NCI-H510A (cell line): ENCODE results near the gene NAA38.

Source experiments
- DNase-seq: peaks from one replicate; lab custom pipeline; 2025; lab: John Stamatoyannopoulos, UW

Gene NAA38

GRCh38 chr17:7856811-7857712 is at the start of gene NAA38:
TSS of gene NAA38 (minus strand) at chr17:7857559. CDS start at chr17:7857463, 96 bp downstream.
- DNase-seq = peak; percentile 97

- no peak for DNase-seq
Measured at GRCh38 chr17:7903154-7904103, 46.1 kb upstream of the NAA38 start.

- no peak for DNase-seq
Measured at GRCh38 chr17:7897773-7898172, 40.4 kb upstream of the NAA38 start.

GRCh38 chr17:7897090-7897489 is 39.7 kb upstream of the NAA38 start:
- DNase-seq = no peak

- DNase-seq = no peak
Measured at GRCh38 chr17:7894866-7895265, 37.5 kb upstream of the NAA38 start.

- no peak for DNase-seq
Measured at GRCh38 chr17:7894226-7894625, 36.9 kb upstream of the NAA38 start.

GRCh38 chr17:7893187-7893880 is 36.0 kb upstream of the NAA38 start:
- DNase-seq = no peak

GRCh38 chr17:7889166-7889955 is 32.0 kb upstream of the NAA38 start:
- DNase-seq = peak; percentile 96

- peak; percentile 69 for DNase-seq
Measured at GRCh38 chr17:7888184-7888920, 31.0 kb upstream of the NAA38 start, which contains the start of gene CHD3. TSS of gene CHD3 (plus strand) at chr17:7888789. CDS start at chr17:7889001, 212 bp downstream.

- peak; percentile 84 for DNase-seq
Measured at GRCh38 chr17:7887482-7888183, 30.3 kb upstream of the NAA38 start.

- no peak for DNase-seq
Measured at GRCh38 chr17:7887038-7887481, 29.7 kb upstream of the NAA38 start.

- no peak for DNase-seq
Measured at GRCh38 chr17:7886227-7887037, 29.1 kb upstream of the NAA38 start.

- peak; percentile 41 for DNase-seq
Measured at GRCh38 chr17:7885367-7886226, 28.2 kb upstream of the NAA38 start.

- DNase-seq = no peak
Measured at GRCh38 chr17:7884581-7885366, 27.4 kb upstream of the NAA38 start.

- no peak for DNase-seq
Measured at GRCh38 chr17:7883781-7884386, 26.5 kb upstream of the NAA38 start.

- DNase-seq = no peak
Measured at GRCh38 chr17:7882629-7883028, 25.3 kb upstream of the NAA38 start.

GRCh38 chr17:7882068-7882467 is 24.7 kb upstream of the NAA38 start:
- DNase-seq = peak; percentile 75
